Measurements from ENCODE around the gene SLC51B.
A peak's percentile ranks its signal among the peaks of the same experiment; 100 is the strongest.

The SLC51B gene

DNA sequence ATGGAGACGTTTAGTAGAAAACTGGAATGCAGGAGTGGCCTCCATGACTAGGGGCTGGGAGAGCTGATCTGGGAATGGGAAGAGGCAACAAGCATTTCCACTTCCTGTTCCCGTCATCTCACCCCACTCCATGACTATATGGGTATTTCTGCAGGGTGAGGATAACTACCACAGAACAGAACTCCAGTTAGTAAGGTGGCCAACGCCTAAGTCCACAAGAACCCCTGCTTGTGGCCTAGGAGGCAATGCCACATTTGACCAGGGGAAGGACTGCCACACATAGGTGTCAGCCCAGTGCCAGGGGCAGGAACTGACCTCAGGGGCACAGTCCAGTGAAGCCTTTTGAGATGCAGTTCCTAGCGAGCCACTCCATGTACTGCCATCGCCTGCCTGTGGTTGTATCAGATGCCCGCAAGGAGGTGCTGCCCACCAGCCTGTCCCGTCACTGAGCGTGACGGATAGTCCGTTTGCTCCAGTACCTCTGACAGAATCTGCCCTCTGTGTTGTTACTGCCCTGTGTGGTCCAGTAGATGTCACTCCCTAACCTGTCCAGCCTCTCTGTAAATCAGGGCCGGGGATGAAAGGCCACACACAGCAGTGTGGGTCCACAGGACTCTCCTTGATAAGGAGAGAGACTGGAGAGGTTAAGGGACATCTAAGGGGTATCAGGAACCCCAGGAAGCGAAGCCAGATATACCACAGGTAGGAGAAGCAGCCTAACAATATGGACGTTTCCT is 12.2 kb upstream of the SLC51B start:
- Histone ChIP-seq H3K4me1 (ENCODE audit: control insufficient read depth, low read length) (peaks cover 24% of the 10 kb centered on the region), H3K4me3 (ENCODE audit: low read length) (peak overlapping the region; percentile 39), H3K79me2 (ENCODE audit: control insufficient read depth, low read length) (peaks cover 15% of the 10 kb centered on the region), H3F3A (ENCODE audit: control insufficient read depth, insufficient read depth) (no peaks in the 10 kb centered on the region), H3K9me2 (replicated peaks; ENCODE audit: control insufficient read depth, low read length) (no peaks in the 10 kb centered on the region), H3K36me3 (ENCODE audit: control insufficient read depth, low read length) (no peaks in the 10 kb centered on the region; the same call in 1 of the 2 replicates), H3K27ac (ENCODE audit: low read depth, low read length) (no peak overlapping the region), H4K20me1 (ENCODE audit: control insufficient read depth, insufficient read depth, low read depth, low read length) (no peaks in the 10 kb centered on the region), H3K27me3 (ENCODE audit: control insufficient read depth, low read length) (peaks cover 17% of the 10 kb centered on the region), H3K9me3 (ENCODE audit: control insufficient read depth, insufficient read depth, low read length) (no peaks in the 10 kb centered on the region), H3K4me2 (ENCODE audit: low read length) (peak overlapping the region; percentile 52)
- TF ChIP-seq, protein P1, sequence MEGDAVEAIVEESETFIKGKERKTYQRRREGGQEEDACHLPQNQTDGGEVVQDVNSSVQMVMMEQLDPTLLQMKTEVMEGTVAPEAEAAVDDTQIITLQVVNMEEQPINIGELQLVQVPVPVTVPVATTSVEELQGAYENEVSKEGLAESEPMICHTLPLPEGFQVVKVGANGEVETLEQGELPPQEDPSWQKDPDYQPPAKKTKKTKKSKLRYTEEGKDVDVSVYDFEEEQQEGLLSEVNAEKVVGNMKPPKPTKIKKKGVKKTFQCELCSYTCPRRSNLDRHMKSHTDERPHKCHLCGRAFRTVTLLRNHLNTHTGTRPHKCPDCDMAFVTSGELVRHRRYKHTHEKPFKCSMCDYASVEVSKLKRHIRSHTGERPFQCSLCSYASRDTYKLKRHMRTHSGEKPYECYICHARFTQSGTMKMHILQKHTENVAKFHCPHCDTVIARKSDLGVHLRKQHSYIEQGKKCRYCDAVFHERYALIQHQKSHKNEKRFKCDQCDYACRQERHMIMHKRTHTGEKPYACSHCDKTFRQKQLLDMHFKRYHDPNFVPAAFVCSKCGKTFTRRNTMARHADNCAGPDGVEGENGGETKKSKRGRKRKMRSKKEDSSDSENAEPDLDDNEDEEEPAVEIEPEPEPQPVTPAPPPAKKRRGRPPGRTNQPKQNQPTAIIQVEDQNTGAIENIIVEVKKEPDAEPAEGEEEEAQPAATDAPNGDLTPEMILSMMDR (IDR thresholded peaks at IDR 0.05; ENCODE audit: low read depth, low read length, poor library complexity, severe bottlenecking) = peak; percentile 82
- no peak for TF ChIP-seq EZH2phosphoT487 (IDR thresholded peaks at IDR 0.05; ENCODE audit: borderline replicate concordance, low read length)

DNA sequence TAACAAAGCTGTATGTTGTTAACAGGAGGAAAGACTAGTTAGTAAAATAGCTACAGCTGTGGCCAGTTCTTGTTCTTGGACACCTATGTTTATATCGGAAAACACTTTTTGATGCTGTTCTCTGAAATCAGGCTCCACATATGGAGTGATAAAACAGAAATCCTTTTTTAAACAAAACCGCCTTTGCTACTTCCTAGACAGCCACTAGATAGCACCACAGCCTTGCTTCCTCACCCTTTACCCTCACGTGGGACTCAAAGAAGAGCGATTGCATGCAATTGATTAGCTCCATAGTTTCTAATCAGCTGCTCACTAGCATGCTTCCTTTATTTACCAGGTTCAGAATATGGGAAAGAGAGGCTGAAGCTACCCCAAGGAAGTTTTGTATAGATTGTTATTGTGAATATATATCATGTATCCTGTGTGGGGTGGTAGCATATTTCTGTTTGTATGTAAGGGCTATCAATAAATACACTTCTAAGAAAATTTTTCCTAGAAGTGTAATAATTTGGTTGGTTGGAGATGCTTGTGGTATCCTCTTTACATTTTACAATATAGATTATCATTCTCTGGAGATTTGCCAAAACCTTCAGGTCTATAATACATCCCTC is 11.4 kb upstream of the SLC51B start:
- H3K27ac ChIP-seq (ENCODE audit: low read depth, low read length) = no peak overlapping the region
- H3K36me3 ChIP-seq (ENCODE audit: control insufficient read depth, low read length) = no peaks in the 10 kb centered on the region
- TF ChIP-seq, protein P1 (IDR thresholded peaks at IDR 0.05; ENCODE audit: low read depth, low read length, poor library complexity, severe bottlenecking) = peak; percentile 37
- no peak for TF ChIP-seq EZH2phosphoT487 (IDR thresholded peaks at IDR 0.05; ENCODE audit: borderline replicate concordance, low read length)
- no peaks in the 10 kb centered on the region for H3F3A ChIP-seq (ENCODE audit: control insufficient read depth, insufficient read depth)
- H3K9me2 ChIP-seq (replicated peaks; ENCODE audit: control insufficient read depth, low read length) = no peaks in the 10 kb centered on the region
- peak overlapping the region; percentile 39 for H3K4me3 ChIP-seq (ENCODE audit: low read length)
- peaks cover 7% of the 10 kb centered on the region for H3K79me2 ChIP-seq (ENCODE audit: control insufficient read depth, low read length)
- peak overlapping the region; percentile 52 for H3K4me2 ChIP-seq (ENCODE audit: low read length)
- H3K27me3 ChIP-seq (ENCODE audit: control insufficient read depth, low read length) = peaks cover 17% of the 10 kb centered on the region
- H3K4me1 ChIP-seq (ENCODE audit: control insufficient read depth, low read length) = peaks cover 16% of the 10 kb centered on the region
- H4K20me1 ChIP-seq (ENCODE audit: control insufficient read depth, insufficient read depth, low read depth, low read length) = no peaks in the 10 kb centered on the region
- H3K9me3 ChIP-seq (ENCODE audit: control insufficient read depth, insufficient read depth, low read length) = no peaks in the 10 kb centered on the region

DNA sequence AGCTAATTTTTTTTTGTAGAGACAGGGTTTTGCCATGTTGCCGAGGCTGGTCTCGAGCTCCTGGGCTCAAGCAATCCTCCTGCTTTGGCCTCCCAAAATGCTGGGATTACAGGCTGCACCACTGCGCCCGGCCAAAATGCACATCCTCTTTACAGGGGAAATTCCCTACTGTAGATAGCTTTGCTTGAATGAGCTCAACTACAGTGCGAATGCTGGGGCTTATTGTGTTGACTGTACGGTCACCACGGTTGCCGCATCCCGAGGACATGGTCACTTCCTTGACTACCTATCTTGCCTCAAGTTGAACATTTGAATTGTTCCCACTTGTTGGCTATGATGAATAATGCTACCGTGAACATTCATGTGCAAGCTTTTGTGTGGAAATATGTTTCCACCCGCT is 10.5 kb upstream of the SLC51B start:
- Histone ChIP-seq H3K4me2 (ENCODE audit: low read length) (no peak overlapping the region), H3K9me3 (ENCODE audit: control insufficient read depth, insufficient read depth, low read length) (no peaks in the 10 kb centered on the region), H3K9me2 (replicated peaks; ENCODE audit: control insufficient read depth, low read length) (no peaks in the 10 kb centered on the region), H3K36me3 (ENCODE audit: control insufficient read depth, low read length) (no peaks in the 10 kb centered on the region), H3K4me3 (ENCODE audit: low read length) (no peak overlapping the region), H3K4me1 (ENCODE audit: control insufficient read depth, low read length) (peaks cover 16% of the 10 kb centered on the region), H4K20me1 (ENCODE audit: control insufficient read depth, insufficient read depth, low read depth, low read length) (no peaks in the 10 kb centered on the region), H3K79me2 (ENCODE audit: control insufficient read depth, low read length) (no peaks in the 10 kb centered on the region), H3K27ac (ENCODE audit: low read depth, low read length) (no peak overlapping the region), H3K27me3 (ENCODE audit: control insufficient read depth, low read length) (peaks cover 17% of the 10 kb centered on the region), H3F3A (ENCODE audit: control insufficient read depth, insufficient read depth) (no peaks in the 10 kb centered on the region)
- TF ChIP-seq, protein P1 (IDR thresholded peaks at IDR 0.05; ENCODE audit: low read depth, low read length, poor library complexity, severe bottlenecking) = no peak
- TF ChIP-seq EZH2phosphoT487 (IDR thresholded peaks at IDR 0.05; ENCODE audit: borderline replicate concordance, low read length) = no peak
